ENCODE measurements around the gene YTHDF1. TPM values are rescaled to one million over a fixed set of nuclear protein-coding genes. Genes with fewer than 3 reads are reported as not detected.

Gene YTHDF1
- total RNA-seq, 2 donors from 2014 or later = 23.7 to 40.3 TPM

GRCh38 chr20:63152322-63153253 is 63.3 kb downstream of the YTHDF1 start:
- Mint-ChIP-seq H3K36me3 (ENCODE audit: low read depth) (no peaks in the 10 kb centered on the region), H3K27me3 (peaks cover 28% of the 10 kb centered on the region), H3K27ac (no peak overlapping the region), H3K9me3 (peaks cover 10% of the 10 kb centered on the region), H3K4me3 (no peak overlapping the region), H3K4me1 (no peaks in the 10 kb centered on the region)
- ATAC-seq (replicated peaks) = no peak

DNA sequence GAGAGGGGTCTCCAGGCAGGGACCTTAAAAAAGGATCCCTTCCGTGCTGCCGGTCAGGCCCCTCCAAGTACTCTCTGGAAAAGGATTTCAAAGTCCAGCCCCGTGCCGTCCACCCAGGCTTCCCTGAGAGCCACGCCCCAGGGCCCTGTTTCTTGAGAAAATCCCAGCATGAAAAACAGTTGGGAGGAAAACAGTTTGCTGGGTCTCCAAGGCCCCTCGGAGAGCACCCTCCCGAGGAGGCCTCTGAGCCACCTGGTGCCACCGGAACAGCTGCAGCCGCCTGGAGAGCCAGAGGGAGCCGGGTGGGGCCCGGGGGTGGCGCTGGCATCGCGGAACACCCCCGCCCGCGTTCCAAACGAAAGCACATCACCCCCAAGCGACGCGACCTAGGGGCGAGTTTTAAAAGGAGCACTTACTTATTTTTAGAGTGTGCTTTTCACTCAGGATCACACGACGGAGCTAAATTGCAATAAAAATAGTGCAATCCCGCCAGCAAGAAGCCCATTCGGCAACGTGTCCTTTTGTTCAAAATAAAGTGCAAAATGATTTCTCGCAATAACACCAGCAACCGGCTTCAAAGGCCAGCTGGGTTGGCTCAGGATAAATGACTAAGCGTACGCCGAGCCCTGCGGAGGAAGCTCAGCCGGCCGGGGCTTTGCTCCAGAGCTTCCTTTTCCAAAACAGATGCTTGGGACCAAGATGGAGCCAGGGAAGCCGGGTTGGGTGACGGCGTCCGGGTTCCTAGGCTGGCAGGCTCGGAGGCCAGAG is 64.2 kb downstream of the YTHDF1 start:
- no peak for ATAC-seq (replicated peaks)
- no peaks in the 10 kb centered on the region for H3K36me3 Mint-ChIP-seq (ENCODE audit: low read depth)
- no peak overlapping the region for H3K4me3 Mint-ChIP-seq
- no peaks in the 10 kb centered on the region for H3K4me1 Mint-ChIP-seq
- H3K9me3 Mint-ChIP-seq = peaks cover 10% of the 10 kb centered on the region
- H3K27me3 Mint-ChIP-seq = peaks cover 35% of the 10 kb centered on the region
- no peak overlapping the region for H3K27ac Mint-ChIP-seq

DNA sequence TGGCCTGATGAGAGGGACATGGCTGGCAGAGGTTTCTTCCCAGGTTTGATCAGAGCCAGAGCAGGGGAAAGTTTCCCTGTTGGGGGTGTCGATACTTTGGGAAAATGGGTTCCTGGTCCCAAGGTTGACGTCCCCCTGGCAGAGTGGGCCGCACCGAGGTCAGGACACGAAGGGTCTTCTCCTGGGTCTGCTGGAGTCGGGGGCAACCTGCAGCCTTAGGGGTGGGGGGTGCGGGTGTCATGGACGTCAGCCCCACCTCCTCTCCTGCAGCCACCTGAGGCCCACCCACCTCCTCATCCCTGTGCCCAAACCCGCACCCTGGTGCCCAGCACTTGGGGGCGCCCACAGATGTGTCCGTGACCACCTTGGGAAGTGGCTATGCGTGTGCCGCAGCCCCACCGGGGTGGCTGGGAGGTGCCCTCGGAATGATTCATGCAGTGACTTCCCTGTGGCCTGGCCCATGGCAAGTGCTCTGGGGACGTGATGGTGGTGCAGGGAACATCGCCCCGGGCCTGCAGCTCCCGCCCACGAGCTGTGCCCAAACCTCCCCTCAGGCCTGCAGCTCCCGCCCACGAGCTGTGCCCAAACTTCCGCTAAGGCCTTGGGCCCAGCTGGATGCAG is 64.9 kb downstream of the YTHDF1 start:
- H3K9me3 Mint-ChIP-seq = peaks cover 10% of the 10 kb centered on the region
- H3K36me3 Mint-ChIP-seq (ENCODE audit: low read depth) = no peaks in the 10 kb centered on the region
- no peak overlapping the region for H3K4me3 Mint-ChIP-seq
- H3K27ac Mint-ChIP-seq = no peak overlapping the region
- ATAC-seq (replicated peaks) = no peak
- no peaks in the 10 kb centered on the region for H3K4me1 Mint-ChIP-seq
- peaks cover 38% of the 10 kb centered on the region for H3K27me3 Mint-ChIP-seq

DNA sequence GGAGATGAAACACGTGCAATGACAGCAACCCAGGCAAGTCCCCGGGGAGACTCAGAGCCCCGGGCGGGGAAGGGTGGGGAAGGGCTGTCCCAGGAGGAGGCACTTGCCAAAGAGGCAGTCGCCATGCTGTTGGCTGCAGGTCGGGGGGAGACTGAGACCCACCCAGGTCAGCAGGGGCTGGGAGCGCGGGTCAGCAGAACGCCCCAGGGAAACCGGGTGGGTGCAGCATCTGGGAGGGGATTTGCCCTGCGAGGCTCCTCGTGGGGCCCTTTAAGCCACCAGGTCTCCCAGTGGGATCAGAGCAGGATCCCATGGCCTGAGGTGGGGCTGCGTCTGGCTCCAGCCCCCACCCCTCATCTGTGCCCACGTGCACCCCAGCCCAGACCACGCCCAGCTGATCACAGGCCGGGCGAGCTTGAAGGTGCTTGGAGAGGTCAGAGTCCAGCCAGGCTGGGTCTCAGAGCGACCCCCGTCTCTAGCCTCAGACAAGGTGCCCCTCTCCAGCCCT is 65.5 kb downstream of the YTHDF1 start:
- Mint-ChIP-seq H3K9me3 (peaks cover 10% of the 10 kb centered on the region), H3K27me3 (peaks cover 35% of the 10 kb centered on the region)

GRCh38 chr20:63149531-63150192 is 66.3 kb downstream of the YTHDF1 start:
- Mint-ChIP-seq H3K9me3 (peaks cover 10% of the 10 kb centered on the region), H3K27ac (no peak overlapping the region), H3K4me1 (no peaks in the 10 kb centered on the region), H3K27me3 (peaks cover 38% of the 10 kb centered on the region), H3K4me3 (no peak overlapping the region), H3K36me3 (ENCODE audit: low read depth) (no peaks in the 10 kb centered on the region)
- ATAC-seq (replicated peaks) = no peak

More for the DNA sequence above, 65.5 kb downstream of the YTHDF1 start:
- Mint-ChIP-seq H3K4me3 (no peak overlapping the region), H3K36me3 (ENCODE audit: low read depth) (no peaks in the 10 kb centered on the region), H3K27ac (no peak overlapping the region), H3K4me1 (no peaks in the 10 kb centered on the region)
- no peak for ATAC-seq (replicated peaks)

DNA sequence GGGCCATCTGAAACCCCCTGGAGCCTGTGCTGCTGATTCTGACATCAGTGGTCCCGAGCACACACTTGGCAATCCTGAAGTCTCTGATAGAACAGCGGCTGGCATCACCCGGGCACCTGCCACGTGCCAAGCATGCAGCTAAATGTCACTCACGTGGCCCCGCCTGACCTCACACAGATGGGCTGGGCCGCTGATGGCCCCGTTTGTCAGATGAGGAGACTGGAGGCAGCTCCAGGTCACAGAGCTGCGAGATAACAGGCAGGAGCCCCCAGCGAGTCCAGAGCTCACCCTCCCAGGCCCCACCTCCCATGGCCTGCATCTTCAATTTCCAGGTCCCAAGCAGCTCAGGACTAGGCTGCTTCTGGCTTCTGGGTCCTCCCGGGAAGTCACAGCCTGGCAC is 67.2 kb downstream of the YTHDF1 start:
- Mint-ChIP-seq H3K4me3 (no peak overlapping the region), H3K27me3 (peaks cover 38% of the 10 kb centered on the region), H3K9me3 (peaks cover 10% of the 10 kb centered on the region), H3K27ac (no peak overlapping the region), H3K4me1 (no peaks in the 10 kb centered on the region), H3K36me3 (ENCODE audit: low read depth) (no peaks in the 10 kb centered on the region)
- no peak for ATAC-seq (replicated peaks)

DNA sequence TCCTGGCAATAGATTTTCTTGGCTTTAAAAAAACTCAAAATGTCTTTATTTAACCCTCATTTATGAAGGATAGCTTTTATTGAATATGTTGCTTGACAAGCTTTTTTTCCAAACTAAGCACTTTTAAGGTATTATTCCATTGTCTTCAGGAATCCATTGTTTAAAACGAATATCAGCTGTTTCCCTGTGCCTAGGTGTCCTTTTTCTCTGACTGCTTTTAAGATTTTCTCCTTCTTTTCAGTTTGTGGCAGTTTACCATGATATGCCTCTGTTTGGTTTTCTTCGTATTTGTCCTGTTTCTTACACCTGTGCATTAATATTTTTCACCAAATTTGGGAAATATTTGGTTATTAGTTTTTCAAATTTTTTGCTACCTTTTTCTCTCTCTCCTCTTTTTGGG is 68.4 kb downstream of the YTHDF1 start:
- no peak overlapping the region for H3K27ac Mint-ChIP-seq
- H3K27me3 Mint-ChIP-seq = peaks cover 41% of the 10 kb centered on the region
- no peak overlapping the region for H3K4me3 Mint-ChIP-seq
- ATAC-seq (replicated peaks) = no peak
- H3K9me3 Mint-ChIP-seq = peaks cover 10% of the 10 kb centered on the region
- H3K4me1 Mint-ChIP-seq = no peaks in the 10 kb centered on the region
- no peaks in the 10 kb centered on the region for H3K36me3 Mint-ChIP-seq (ENCODE audit: low read depth)

Other genes with a start within 250 kb of the YTHDF1 start
- gene BHLHE23, start 209.2 kb downstream of the YTHDF1 start, total RNA-seq = not detected
- gene BIRC7, start 19.8 kb upstream of the YTHDF1 start, total RNA-seq = under 1 TPM in 1 of 2 donors, not detected in 1; 0.61 TPM
- not detected for gene NKAIN4, start 38.3 kb upstream of the YTHDF1 start, total RNA-seq
- gene ARFGAP1, start 56.7 kb upstream of the YTHDF1 start, total RNA-seq = 10 to 100 TPM; 63.1 to 70.5 TPM
- gene COL20A1, start 77.1 kb upstream of the YTHDF1 start, total RNA-seq = under 1 TPM; 0.16 to 0.17 TPM
- not detected for gene CHRNA4, start 145.2 kb upstream of the YTHDF1 start, total RNA-seq